ENCODE data around the gene GPD1L.

- TF ChIP-seq POLR2A (IDR thresholded peaks at IDR 0.05) (no peak), CTCF (IDR thresholded peaks at IDR 0.05 in 4 of 5, conservative IDR thresholded peaks at IDR 0.05 in 1 of 5) (no peak)
These were observed 34.5 kb downstream of the GPD1L start for GRCh38 chr3:32140943-32141342.

All from gastrocnemius medialis (tissue), 4 donors.